HEK293T (cell line): ENCODE data around the gene VPS72.

Experiments
- ARNT ChIP-seq: fragments of 450-650 bp; IDR thresholded peaks from 2 replicates; pipeline ENCODE4 v1.6.1; 2017; ENCODE audit warnings: mild to moderate bottlenecking
- BHLHE40 ChIP-seq: fragments of 450-650 bp; IDR thresholded peaks from 2 replicates; pipeline ENCODE4 v1.6.1; 2016; ENCODE audit warnings: mild to moderate bottlenecking, moderate library complexity, borderline replicate concordance
- FOXA1 ChIP-seq: fragments of 450-650 bp; IDR thresholded peaks from 2 replicates; pipeline ENCODE4 v1.6.1; 2016; ENCODE audit warnings: mild to moderate bottlenecking
- FOXK2 ChIP-seq: fragments of 450-650 bp; IDR thresholded peaks from 2 replicates; pipeline ENCODE4 v1.6.1; 2016; ENCODE audit warnings: mild to moderate bottlenecking
- FOXM1 ChIP-seq: fragments of 450-650 bp; IDR thresholded peaks from 2 replicates; pipeline ENCODE4 v1.6.1; 2017; ENCODE audit warnings: mild to moderate bottlenecking, borderline replicate concordance
- L3MBTL2 ChIP-seq: fragments of 450-650 bp; conservative IDR thresholded peaks from 2 replicates; pipeline ENCODE4 v1.6.1; 2016; ENCODE audit warnings: mild to moderate bottlenecking
- LEF1 ChIP-seq: fragments of 450-650 bp; IDR thresholded peaks from 2 replicates; pipeline ENCODE4 v1.6.1; 2017; ENCODE audit warnings: mild to moderate bottlenecking, borderline replicate concordance
- NFRKB ChIP-seq: fragments of 450-650 bp; IDR thresholded peaks from 2 replicates; pipeline ENCODE4 v1.6.1; 2016; ENCODE audit warnings: mild to moderate bottlenecking, moderate library complexity
- SUZ12 ChIP-seq: fragments of 450-650 bp; IDR thresholded peaks from 2 replicates; pipeline ENCODE4 v1.6.1; 2016; ENCODE audit warnings: mild to moderate bottlenecking
- ZNF384 ChIP-seq: fragments of 450-650 bp; IDR thresholded peaks from 2 replicates; pipeline ENCODE4 v1.6.1; 2016

GRCh38 chr1:151134991-151135390, 55.0 kb downstream of the VPS72 start:
- TF ChIP-seq BHLHE40: no peak
- no peak for TF ChIP-seq FOXA1
- TF ChIP-seq SUZ12: no peak
- TF ChIP-seq NFRKB: no peak
- TF ChIP-seq ZNF384: no peak
- no peak for TF ChIP-seq FOXK2
- TF ChIP-seq LEF1: no peak
- no peak for TF ChIP-seq FOXM1
- no peak for TF ChIP-seq L3MBTL2
- TF ChIP-seq ARNT: no peak
